ENCODE results near the gene VWC2L.

VWC2L gene

DNA sequence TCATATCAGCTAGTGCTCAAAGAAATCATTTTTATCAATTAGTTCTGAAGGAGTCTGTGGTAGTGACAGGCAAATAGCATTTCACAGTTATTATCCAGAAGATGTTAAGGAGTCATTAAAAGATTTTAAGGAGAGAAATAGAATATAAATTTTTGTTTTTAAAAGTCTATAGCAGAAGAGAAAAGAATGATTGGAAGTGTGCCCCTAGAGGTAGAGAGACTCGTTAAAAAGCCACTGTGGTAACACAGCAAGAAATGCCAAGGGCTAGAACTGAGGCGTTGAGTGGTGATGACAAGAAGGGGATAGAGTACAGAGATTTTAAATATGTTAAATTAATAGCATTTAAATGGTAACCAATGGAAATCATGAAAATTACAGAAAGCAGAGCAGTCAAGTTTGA lies 78.3 kb downstream of the VWC2L start:
- TF ChIP-seq, protein P1, sequence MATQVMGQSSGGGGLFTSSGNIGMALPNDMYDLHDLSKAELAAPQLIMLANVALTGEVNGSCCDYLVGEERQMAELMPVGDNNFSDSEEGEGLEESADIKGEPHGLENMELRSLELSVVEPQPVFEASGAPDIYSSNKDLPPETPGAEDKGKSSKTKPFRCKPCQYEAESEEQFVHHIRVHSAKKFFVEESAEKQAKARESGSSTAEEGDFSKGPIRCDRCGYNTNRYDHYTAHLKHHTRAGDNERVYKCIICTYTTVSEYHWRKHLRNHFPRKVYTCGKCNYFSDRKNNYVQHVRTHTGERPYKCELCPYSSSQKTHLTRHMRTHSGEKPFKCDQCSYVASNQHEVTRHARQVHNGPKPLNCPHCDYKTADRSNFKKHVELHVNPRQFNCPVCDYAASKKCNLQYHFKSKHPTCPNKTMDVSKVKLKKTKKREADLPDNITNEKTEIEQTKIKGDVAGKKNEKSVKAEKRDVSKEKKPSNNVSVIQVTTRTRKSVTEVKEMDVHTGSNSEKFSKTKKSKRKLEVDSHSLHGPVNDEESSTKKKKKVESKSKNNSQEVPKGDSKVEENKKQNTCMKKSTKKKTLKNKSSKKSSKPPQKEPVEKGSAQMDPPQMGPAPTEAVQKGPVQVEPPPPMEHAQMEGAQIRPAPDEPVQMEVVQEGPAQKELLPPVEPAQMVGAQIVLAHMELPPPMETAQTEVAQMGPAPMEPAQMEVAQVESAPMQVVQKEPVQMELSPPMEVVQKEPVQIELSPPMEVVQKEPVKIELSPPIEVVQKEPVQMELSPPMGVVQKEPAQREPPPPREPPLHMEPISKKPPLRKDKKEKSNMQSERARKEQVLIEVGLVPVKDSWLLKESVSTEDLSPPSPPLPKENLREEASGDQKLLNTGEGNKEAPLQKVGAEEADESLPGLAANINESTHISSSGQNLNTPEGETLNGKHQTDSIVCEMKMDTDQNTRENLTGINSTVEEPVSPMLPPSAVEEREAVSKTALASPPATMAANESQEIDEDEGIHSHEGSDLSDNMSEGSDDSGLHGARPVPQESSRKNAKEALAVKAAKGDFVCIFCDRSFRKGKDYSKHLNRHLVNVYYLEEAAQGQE (IDR thresholded peaks at IDR 0.05; ENCODE audit: insufficient read depth in 1 of 2, low read depth in 2 of 2, low read length in 2 of 2): no peak
- TF ChIP-seq SIN3A (IDR thresholded peaks at IDR 0.05; ENCODE audit: borderline replicate concordance, insufficient read depth, low read length) (no peak), FOXP2 (optimal IDR thresholded peaks at IDR 0.05; ENCODE audit: borderline replicate concordance, extremely low read depth, extremely low read length, insufficient read depth) (no peak), POLR2AphosphoS5 (IDR thresholded peaks at IDR 0.05; ENCODE audit: low read depth, low read length) (no peak), TAF1 (IDR thresholded peaks at IDR 0.05; ENCODE audit: borderline replicate concordance, insufficient read depth, low read length) (no peak)

DNA sequence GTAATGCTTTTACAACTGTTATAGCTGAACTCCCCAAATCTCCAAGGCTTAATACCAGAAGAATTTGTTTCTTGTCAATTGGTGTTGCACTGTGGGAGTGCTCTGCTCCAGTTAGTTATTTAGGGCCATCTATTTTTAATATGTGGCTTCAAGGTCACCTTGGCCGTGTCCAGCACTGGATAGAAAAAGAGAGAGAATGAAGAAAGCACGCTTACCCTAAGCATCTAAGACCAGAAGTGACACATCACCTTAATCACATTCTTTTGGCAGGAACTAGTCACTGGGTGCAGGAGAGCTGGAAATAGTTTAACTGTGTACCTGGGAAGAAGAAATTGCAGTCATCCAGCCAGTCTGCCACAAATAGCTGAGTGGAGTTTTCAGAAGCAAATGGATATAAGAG lies 78.8 kb downstream of the VWC2L start:
- TF ChIP-seq TAF1 (IDR thresholded peaks at IDR 0.05; ENCODE audit: borderline replicate concordance, insufficient read depth, low read length) (no peak), SIN3A (IDR thresholded peaks at IDR 0.05; ENCODE audit: borderline replicate concordance, insufficient read depth, low read length) (no peak)

DNA sequence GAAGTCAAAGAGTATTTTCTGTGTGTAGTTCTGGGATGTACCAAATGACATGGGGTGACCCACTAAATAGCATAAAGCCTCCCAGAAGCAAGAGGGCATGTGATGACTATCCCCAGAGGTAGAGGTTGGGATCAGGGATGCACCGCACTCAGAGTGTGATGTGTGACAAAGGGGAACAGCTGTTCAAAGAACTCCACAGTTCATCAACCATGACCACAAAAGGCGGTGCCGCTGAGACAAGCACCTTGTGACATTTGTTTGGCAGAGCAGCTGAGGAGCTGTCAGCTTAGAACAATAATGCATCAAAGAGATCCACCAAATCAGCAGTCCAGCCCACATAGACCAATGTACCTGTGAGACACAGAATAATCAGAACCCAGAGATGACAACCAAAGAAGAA lies 81.3 kb downstream of the VWC2L start:
- no peak for TF ChIP-seq FOXP2 (optimal IDR thresholded peaks at IDR 0.05; ENCODE audit: borderline replicate concordance, extremely low read depth, extremely low read length, insufficient read depth)
- TF ChIP-seq SIN3A (IDR thresholded peaks at IDR 0.05; ENCODE audit: borderline replicate concordance, insufficient read depth, low read length): no peak
- no peak for TF ChIP-seq POLR2AphosphoS5 (IDR thresholded peaks at IDR 0.05; ENCODE audit: low read depth, low read length)

- TF ChIP-seq SIN3A (IDR thresholded peaks at IDR 0.05; ENCODE audit: borderline replicate concordance, insufficient read depth, low read length) (no peak), TAF1 (IDR thresholded peaks at IDR 0.05; ENCODE audit: borderline replicate concordance, insufficient read depth, low read length) (no peak), POLR2AphosphoS5 (IDR thresholded peaks at IDR 0.05; ENCODE audit: low read depth, low read length) (no peak), FOXP2 (optimal IDR thresholded peaks at IDR 0.05; ENCODE audit: borderline replicate concordance, extremely low read depth, extremely low read length, insufficient read depth) (no peak)
- TF ChIP-seq, protein P1 (IDR thresholded peaks at IDR 0.05; ENCODE audit: insufficient read depth in 1 of 2, low read depth in 2 of 2, low read length in 2 of 2): no peak
Measured at GRCh38 chr2:214492608-214493007, 81.8 kb downstream of the VWC2L start.

DNA sequence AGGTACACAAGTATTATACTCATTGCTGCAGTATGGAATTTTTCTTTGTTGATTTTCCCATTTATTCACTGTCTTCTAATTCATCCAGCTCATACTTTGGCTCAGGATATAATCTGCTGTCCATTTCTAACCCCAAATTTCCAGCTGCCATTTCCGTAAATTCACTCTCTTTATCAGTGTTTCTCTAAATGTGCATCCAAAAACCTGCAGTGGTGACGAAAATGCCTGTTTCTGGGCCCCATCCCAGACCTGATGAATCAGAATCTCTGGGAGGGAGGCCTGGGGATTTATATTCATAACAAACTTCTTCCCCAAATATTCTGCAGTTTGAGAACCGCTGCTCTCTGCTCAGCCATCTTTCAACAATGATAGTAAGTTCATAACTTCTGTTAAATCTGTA lies 86.6 kb downstream of the VWC2L start:
- TF ChIP-seq SIN3A (IDR thresholded peaks at IDR 0.05; ENCODE audit: borderline replicate concordance, insufficient read depth, low read length) (no peak), FOXP2 (optimal IDR thresholded peaks at IDR 0.05; ENCODE audit: borderline replicate concordance, extremely low read depth, extremely low read length, insufficient read depth) (no peak), TAF1 (IDR thresholded peaks at IDR 0.05; ENCODE audit: borderline replicate concordance, insufficient read depth, low read length) (no peak), POLR2AphosphoS5 (IDR thresholded peaks at IDR 0.05; ENCODE audit: low read depth, low read length) (no peak)
- TF ChIP-seq, protein P1 (IDR thresholded peaks at IDR 0.05; ENCODE audit: insufficient read depth in 1 of 2, low read depth in 2 of 2, low read length in 2 of 2): no peak

- TF ChIP-seq FOXP2 (optimal IDR thresholded peaks at IDR 0.05; ENCODE audit: borderline replicate concordance, extremely low read depth, extremely low read length, insufficient read depth) (no peak), TAF1 (IDR thresholded peaks at IDR 0.05; ENCODE audit: borderline replicate concordance, insufficient read depth, low read length) (no peak), POLR2AphosphoS5 (IDR thresholded peaks at IDR 0.05; ENCODE audit: low read depth, low read length) (no peak), SIN3A (IDR thresholded peaks at IDR 0.05; ENCODE audit: borderline replicate concordance, insufficient read depth, low read length) (no peak)
- TF ChIP-seq, protein P1 (IDR thresholded peaks at IDR 0.05; ENCODE audit: insufficient read depth in 1 of 2, low read depth in 2 of 2, low read length in 2 of 2): no peak
Measured at GRCh38 chr2:214503568-214503967, 92.7 kb downstream of the VWC2L start.
